GM23248 (cell line): Measurements from ENCODE around the gene P2RY8. TPM values are rescaled to one million over a fixed set of nuclear protein-coding genes. Genes with fewer than 3 reads are reported as not detected.
"Not testable (repeated sequence)": the region's sequence is repeated elsewhere in the genome, so short reads cannot be mapped to it uniquely, and the experiment has no call there.

Experiments
- DNase-seq: peaks from one replicate; pipeline ENCODE4 v3.0.0-alpha.2; 2015
- H2AFZ ChIP-seq: fragments of 200-600 bp; sonication (generic); 2 replicates; pipeline ENCODE4 v1.6.1; 2016; ENCODE audit warnings: antibody characterized with exemption
- H3F3A ChIP-seq: fragments of 200-600 bp; sonication (generic); 2 replicates; pipeline ENCODE4 v1.6.1; 2016; ENCODE audit warnings: mild to moderate bottlenecking, antibody characterized with exemption, mixed run types; ENCODE audit not compliant: insufficient read depth
- H3K27ac ChIP-seq: fragments of 200-600 bp; sonication (generic); 2 replicates; pipeline ENCODE4 v1.5.1; 2016; ENCODE audit warnings: mild to moderate bottlenecking
- H3K27me3 ChIP-seq: fragments of 200-600 bp; sonication (generic); replicated peaks from 2 replicates; pipeline ENCODE4 v1.6.1; 2016; ENCODE audit warnings: mild to moderate bottlenecking; ENCODE audit not compliant: insufficient read depth
- H3K36me3 ChIP-seq: fragments of 200-600 bp; sonication (generic); 2 replicates; pipeline ENCODE4 v1.6.1; 2016; ENCODE audit warnings: low read depth, mild to moderate bottlenecking
- H3K4me1 ChIP-seq: fragments of 200-600 bp; sonication (generic); 2 replicates; pipeline ENCODE4 v1.6.1; 2016; ENCODE audit warnings: mild to moderate bottlenecking; ENCODE audit not compliant: insufficient read depth
- H3K4me2 ChIP-seq: fragments of 200-600 bp; sonication (generic); one replicate; pipeline ENCODE4 v1.6.1; 2016; ENCODE audit warnings: mild to moderate bottlenecking; ENCODE audit not compliant: unreplicated experiment
- H3K4me3 ChIP-seq: fragments of 200-600 bp; sonication (generic); 2 replicates; pipeline ENCODE4 v1.5.1; 2016; ENCODE audit warnings: mild to moderate bottlenecking
- H3K79me2 ChIP-seq: fragments of 200-600 bp; sonication (generic); 2 replicates; pipeline ENCODE4 v1.6.1; 2016; ENCODE audit warnings: mild to moderate bottlenecking; ENCODE audit not compliant: insufficient read depth
- H3K9ac ChIP-seq: fragments of 200-600 bp; sonication (generic); 2 replicates; pipeline ENCODE4 v1.6.1; 2016; ENCODE audit warnings: mild to moderate bottlenecking
- H3K9me2 ChIP-seq: fragments of 200-600 bp; sonication (generic); 2 replicates; pipeline ENCODE4 v1.6.1; 2016; ENCODE audit warnings: mixed run types, mild to moderate bottlenecking, moderate library complexity; ENCODE audit not compliant: insufficient read depth
- H3K9me3 ChIP-seq: fragments of 200-600 bp; sonication (generic); one replicate; pipeline ENCODE4 v1.6.1; 2017; ENCODE audit warnings: low read depth
- H4K20me1 ChIP-seq: fragments of 200-600 bp; sonication (generic); 2 replicates; pipeline ENCODE4 v1.6.0; 2016; ENCODE audit not compliant: insufficient read depth
- EZH2 ChIP-seq: fragments of 200-600 bp; sonication (generic); IDR thresholded peaks from 2 replicates; pipeline ENCODE4 v1.6.1; 2018; ENCODE audit warnings: antibody characterized with exemption, mild to moderate bottlenecking; ENCODE audit not compliant: insufficient read depth, poor library complexity, severe bottlenecking
- EZH2phosphoT487 ChIP-seq: fragments of 200-600 bp; sonication (generic); IDR thresholded peaks from 2 replicates; pipeline ENCODE4 v1.6.1; 2018; ENCODE audit warnings: antibody characterized with exemption, moderate library complexity, mild to moderate bottlenecking, low read depth; ENCODE audit not compliant: insufficient read depth
- whole genome bisulfite sequencing, 2 experiments: methylation state at CpG; one replicate each; pipeline ENCODE4 v1.1.6; 2015 to 2017; ENCODE audit warnings: low lambda C conversion rate in 2 of 2, low coverage in 1 of 2; ENCODE audit errors: missing lambda C conversion rate in 2 of 2; 5-methylcytosine and 5-hydroxymethylcytosine counted together
- in situ Hi-C: fragments of 300-500 bp; cut with MboI; formaldehyde crosslinking; loops from 2 replicates; pipeline ENCODE4 v1.15.0; 2020
- polyA plus RNA-seq: library from polyadenylated mRNA; unstranded; fragments of >200 nt; fragmentation: Nextera tagmentation; extraction: Ambion mirVana; gene quantifications from 2 replicates; pipeline ENCODE4 v1.2.1, GENCODE V29; 2016
- total RNA-seq: library from RNA; depleted of rRNA; stranded (reverse); fragments of >200 nt; shearing (Covaris generic); gene quantifications from 2 replicates; pipeline ENCODE4 v1.2.3, GENCODE V29; 2014

The P2RY8 gene
- total and polyA plus RNA-seq, 2 experiments from 2014 or later, result not detected

GRCh38 chrX:1545776-1546408 lies 8.9 kb upstream of the P2RY8 start:
- no peak for DNase-seq
- Histone ChIP-seq H3K9ac (no peak overlapping the region), H3F3A (no peaks in the 10 kb centered on the region), H3K4me3 (no peak overlapping the region), H3K4me2 (no peak overlapping the region), H3K36me3 (no peaks in the 10 kb centered on the region), H3K9me2 (no peaks in the 10 kb centered on the region), H3K9me3 (no peaks in the 10 kb centered on the region), H3K4me1 (no peaks in the 10 kb centered on the region), H3K27me3 (no peaks in the 10 kb centered on the region), H3K79me2 (no peaks in the 10 kb centered on the region), H3K27ac (no peak overlapping the region), H4K20me1 (no peaks in the 10 kb centered on the region), H2AFZ (no peak overlapping the region)
- TF ChIP-seq EZH2phosphoT487, result no peak
- TF ChIP-seq EZH2, result no peak
- in situ Hi-C loops, result no loop called here
- 40 to 52% methylated on average over 2 of the region's 2 CpGs for WGBS, 2 experiments

GRCh38 chrX:1542994-1543725 lies 6.2 kb upstream of the P2RY8 start:
- no peak for DNase-seq
- H3K4me2 ChIP-seq, result no peak overlapping the region
- H3K36me3 ChIP-seq, result no peaks in the 10 kb centered on the region
- no peak overlapping the region for H3K27ac ChIP-seq
- TF ChIP-seq EZH2phosphoT487 (no peak), EZH2 (no peak)
- no peaks in the 10 kb centered on the region for H3K9me2 ChIP-seq
- no peak overlapping the region for H3K9ac ChIP-seq
- H3K27me3 ChIP-seq, result no peaks in the 10 kb centered on the region
- H3K9me3 ChIP-seq, result no peaks in the 10 kb centered on the region
- in situ Hi-C loops, result no loop called here
- H3K4me3 ChIP-seq, result no peak overlapping the region
- H4K20me1 ChIP-seq, result no peaks in the 10 kb centered on the region
- 74 to 78% methylated on average over 22 of the region's 22 CpGs for WGBS, 2 experiments
- no peaks in the 10 kb centered on the region for H3K4me1 ChIP-seq
- H3F3A ChIP-seq, result no peaks in the 10 kb centered on the region
- H2AFZ ChIP-seq, result no peak overlapping the region
- no peaks in the 10 kb centered on the region for H3K79me2 ChIP-seq

DNA sequence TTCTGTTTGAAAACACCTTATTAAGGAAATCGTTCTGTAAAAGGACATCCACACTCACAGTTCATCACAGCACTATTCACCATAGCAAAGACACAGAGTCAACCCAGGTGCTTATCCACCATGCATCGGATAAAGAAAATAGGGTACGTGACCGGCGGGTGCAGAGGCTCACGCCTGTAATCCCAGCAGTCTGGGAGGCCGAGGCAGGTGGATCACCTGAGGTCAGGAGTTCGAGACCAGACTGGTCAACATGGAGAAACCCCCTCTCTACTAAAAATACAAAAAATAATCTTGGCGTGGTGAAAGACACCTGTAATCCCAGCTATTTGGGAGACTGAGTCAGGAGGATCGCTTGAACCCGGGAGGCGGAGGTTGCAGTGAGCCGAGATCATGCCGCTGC lies 2.2 kb upstream of the P2RY8 start:
- H2AFZ ChIP-seq, H3K4me1 ChIP-seq, H3K9me3 ChIP-seq, H3K79me2 ChIP-seq, H3K4me2 ChIP-seq, H3K27me3 ChIP-seq, H3F3A ChIP-seq, H3K36me3 ChIP-seq, H3K4me3 ChIP-seq, H4K20me1 ChIP-seq, H3K9me2 ChIP-seq, in situ Hi-C loops, H3K9ac ChIP-seq, H3K27ac ChIP-seq, DNase-seq: not testable (repeated sequence)
- 73 to 75% methylated on average over 14 of the region's 14 CpGs for WGBS, 2 experiments

- H3K4me2 ChIP-seq, H3K27ac ChIP-seq, H3K27me3 ChIP-seq, DNase-seq, H3K4me1 ChIP-seq, H3K36me3 ChIP-seq, H2AFZ ChIP-seq, H3K9me2 ChIP-seq, in situ Hi-C loops, H3F3A ChIP-seq, H3K9ac ChIP-seq, H3K4me3 ChIP-seq, H4K20me1 ChIP-seq, H3K9me3 ChIP-seq, H3K79me2 ChIP-seq: not testable (repeated sequence)
- 33 to 42% methylated on average over 7 of the region's 7 CpGs for WGBS, 2 experiments
Observed at GRCh38 chrX:1537716-1538090, 718 bp upstream of the P2RY8 start.

DNA sequence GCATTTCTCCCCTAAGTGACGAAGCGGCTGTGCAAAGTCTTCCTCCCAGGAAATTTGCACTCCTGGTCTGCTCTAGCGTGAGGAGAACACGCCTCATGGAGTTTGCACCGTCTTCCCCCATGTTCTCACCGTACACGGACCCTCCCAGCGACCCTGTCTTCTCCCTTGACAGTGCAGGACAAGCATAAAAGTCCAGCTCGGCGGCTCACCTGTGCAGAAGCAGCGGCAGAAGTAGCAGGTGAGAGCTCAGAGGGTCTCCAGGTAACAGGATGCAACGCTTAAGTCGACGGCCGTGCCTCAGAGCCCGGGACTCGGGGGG lies 314 bp downstream of the P2RY8 start:
- WGBS, 2 experiments, result 53 to 60% methylated on average over 16 to 17 of the region's 17 CpGs
- Histone ChIP-seq H3K4me3 (no peak overlapping the region), H3K4me2 (no peak overlapping the region), H3K4me1 (no peaks in the 10 kb centered on the region), H3K27me3 (no peaks in the 10 kb centered on the region), H4K20me1 (no peaks in the 10 kb centered on the region), H3K36me3 (no peaks in the 10 kb centered on the region), H2AFZ (no peak overlapping the region), H3F3A (no peaks in the 10 kb centered on the region), H3K9me2 (no peaks in the 10 kb centered on the region), H3K9ac (no peak overlapping the region), H3K79me2 (no peaks in the 10 kb centered on the region), H3K27ac (no peak overlapping the region), H3K9me3 (no peaks in the 10 kb centered on the region)
- no peak for TF ChIP-seq EZH2
- no peak for TF ChIP-seq EZH2phosphoT487
- in situ Hi-C loops, result no loop called here
- no peak for DNase-seq
